Measurements from ENCODE around the gene PPA1. TPM values are rescaled to one million over a fixed set of nuclear protein-coding genes. Genes with fewer than 3 reads are reported as not detected.

The PPA1 gene
- total and polyA plus RNA-seq, 2 of the 4 experiments (the other 2 are of a cell fraction), result 78.6 to 102 TPM

GRCh38 chr10:70198696-70199466 lies 34.3 kb downstream of the PPA1 start:
- H2BK15ac ChIP-seq (ENCODE audit: low read depth, low read length), result no peak overlapping the region
- no peak overlapping the region for H3K23ac ChIP-seq (ENCODE audit: low read depth, low read length)
- no peak overlapping the region for H2AK5ac ChIP-seq (ENCODE audit: low read depth, low read length)
- no peak overlapping the region for H3K14ac ChIP-seq (replicated peaks; ENCODE audit: low read depth, low read length)
- DNase-seq (no peak), ATAC-seq (ENCODE audit: low read depth) (no peak)
- POLR2A ChIA-PET (ENCODE audit: unreplicated experiment), result no interaction called here
- H3K27ac ChIP-seq (ENCODE audit: insufficient read depth, low read length), result no peak overlapping the region
- no peak overlapping the region for H2BK120ac ChIP-seq (ENCODE audit: low read depth, low read length)
- no peak overlapping the region for H2AFZ ChIP-seq (replicated peaks; ENCODE audit: low read length, poor library complexity)
- H3K27me3 ChIP-seq (ENCODE audit: control insufficient read depth, insufficient read depth, low read length), result no peaks in the 10 kb centered on the region
- intact Hi-C loops (cut with micrococcal nuclease) (no loop called here), dilution Hi-C loops (cut with HindIII; ENCODE audit: low sequenced_read_pairs, unreplicated experiment) (no loop called here), in situ Hi-C loops (cut with MboI; ENCODE audit: low sequenced_read_pairs) (no loop called here)
- peaks cover 7% of the 10 kb centered on the region in 2 experiments; a peak in 3 of 4 replicates for H3K79me1 ChIP-seq (ENCODE audit: low read depth in 1 of 2, low read length in 2 of 2)
- H3K4me3 ChIP-seq (ENCODE audit: insufficient read depth, low read depth, low read length), result no peak overlapping the region
- TF ChIP-seq RAD21 (IDR thresholded peaks at IDR 0.05; ENCODE audit: low read length) (no peak), USF2 (IDR thresholded peaks at IDR 0.05; ENCODE audit: low read depth, low read length) (no peak), CEBPB (IDR thresholded peaks at IDR 0.05; ENCODE audit: low read depth, low read length) (no peak), MAFK (IDR thresholded peaks at IDR 0.05; ENCODE audit: low read depth, low read length) (no peak), ELK1 (IDR thresholded peaks at IDR 0.05; ENCODE audit: borderline replicate concordance, low read depth, low read length) (no peak), RFX5 (IDR thresholded peaks at IDR 0.05; ENCODE audit: low read depth, low read length) (no peak), POLR2A (IDR thresholded peaks at IDR 0.05; ENCODE audit: low read depth, low read length) (no peak), MXI1 (IDR thresholded peaks at IDR 0.05; ENCODE audit: borderline replicate concordance, low read depth, low read length) (no peak), BHLHE40 (IDR thresholded peaks at IDR 0.05; ENCODE audit: low read depth, low read length) (no peak), CTCF (conservative IDR thresholded peaks at IDR 0.05; ENCODE audit: low read depth, low read length) (no peak), FOS (IDR thresholded peaks at IDR 0.05; ENCODE audit: low read depth, low read length) (no peak), RCOR1 (IDR thresholded peaks at IDR 0.05; ENCODE audit: insufficient replicate concordance, low read length) (no peak), SMC3 (IDR thresholded peaks at IDR 0.05; ENCODE audit: low read depth, low read length) (no peak), MAZ (IDR thresholded peaks at IDR 0.05; ENCODE audit: borderline replicate concordance, low read depth, low read length) (no peak), NFE2L2 (IDR thresholded peaks at IDR 0.05; ENCODE audit: low read depth, low read length) (no peak), CHD1 (IDR thresholded peaks at IDR 0.05; ENCODE audit: low read depth, low read length) (no peak)
- peaks cover 7% of the 10 kb centered on the region for H3K9me1 ChIP-seq (ENCODE audit: insufficient read depth, low read length)
- H4K5ac ChIP-seq (ENCODE audit: low read depth, low read length), result no peak overlapping the region
- CTCF ChIA-PET, result no interaction called here
- H3K56ac ChIP-seq (ENCODE audit: extremely low read depth, insufficient read depth, low read length), result no peak overlapping the region
- no TSS peak for BruUV-seq (replicated peaks)
- no peak overlapping the region for H4K8ac ChIP-seq (ENCODE audit: low read depth in 2 of 2, low read length in 2 of 2)
- no peak overlapping the region for H3K4me2 ChIP-seq (ENCODE audit: low read depth, low read length)
- peaks cover 4% of the 10 kb centered on the region for H3K4me1 ChIP-seq (ENCODE audit: control insufficient read depth, insufficient read depth, low read length)
- no peak overlapping the region for H2BK5ac ChIP-seq (ENCODE audit: low read depth, low read length, poor library complexity, severe bottlenecking)
- H4K91ac ChIP-seq (ENCODE audit: insufficient read depth, low read depth, low read length), result no peak overlapping the region
- H3K9ac ChIP-seq (ENCODE audit: low read depth, low read length), result no peak overlapping the region
- no peaks in the 10 kb centered on the region for H3K9me3 ChIP-seq (ENCODE audit: control insufficient read depth, insufficient read depth, low read length)
- H3K18ac ChIP-seq (ENCODE audit: low read depth, low read length), result no peak overlapping the region
- peaks cover 23% of the 10 kb centered on the region for H3K36me3 ChIP-seq (ENCODE audit: control insufficient read depth, insufficient read depth, low read length)
- 100% methylated on average over 1 of the region's 5 CpGs; no CpG with 5 or more reads in 1 of the 2 experiments for WGBS, 2 experiments (ENCODE audit: extremely low coverage in 2 of 2, insufficient read length in 1 of 2)
- no peaks in the 10 kb centered on the region for H4K20me1 ChIP-seq (ENCODE audit: insufficient read depth, low read length)
- H2AK9ac ChIP-seq (replicated peaks; ENCODE audit: low read depth, low read length, poor library complexity), result no peak overlapping the region
- no peak overlapping the region for H2BK20ac ChIP-seq (ENCODE audit: low read depth, low read length)
- H3K4ac ChIP-seq (ENCODE audit: low read depth, low read length), result no peak overlapping the region

Data from IMR-90 (cell line).